Midbrain (tissue), 1 donor: Measurements from ENCODE around the gene XIRP2.

ENCODE experiments used
- DNase-seq: peaks from one replicate; lab custom pipeline; 2025; lab: John Stamatoyannopoulos, UW

Gene XIRP2, protein sequence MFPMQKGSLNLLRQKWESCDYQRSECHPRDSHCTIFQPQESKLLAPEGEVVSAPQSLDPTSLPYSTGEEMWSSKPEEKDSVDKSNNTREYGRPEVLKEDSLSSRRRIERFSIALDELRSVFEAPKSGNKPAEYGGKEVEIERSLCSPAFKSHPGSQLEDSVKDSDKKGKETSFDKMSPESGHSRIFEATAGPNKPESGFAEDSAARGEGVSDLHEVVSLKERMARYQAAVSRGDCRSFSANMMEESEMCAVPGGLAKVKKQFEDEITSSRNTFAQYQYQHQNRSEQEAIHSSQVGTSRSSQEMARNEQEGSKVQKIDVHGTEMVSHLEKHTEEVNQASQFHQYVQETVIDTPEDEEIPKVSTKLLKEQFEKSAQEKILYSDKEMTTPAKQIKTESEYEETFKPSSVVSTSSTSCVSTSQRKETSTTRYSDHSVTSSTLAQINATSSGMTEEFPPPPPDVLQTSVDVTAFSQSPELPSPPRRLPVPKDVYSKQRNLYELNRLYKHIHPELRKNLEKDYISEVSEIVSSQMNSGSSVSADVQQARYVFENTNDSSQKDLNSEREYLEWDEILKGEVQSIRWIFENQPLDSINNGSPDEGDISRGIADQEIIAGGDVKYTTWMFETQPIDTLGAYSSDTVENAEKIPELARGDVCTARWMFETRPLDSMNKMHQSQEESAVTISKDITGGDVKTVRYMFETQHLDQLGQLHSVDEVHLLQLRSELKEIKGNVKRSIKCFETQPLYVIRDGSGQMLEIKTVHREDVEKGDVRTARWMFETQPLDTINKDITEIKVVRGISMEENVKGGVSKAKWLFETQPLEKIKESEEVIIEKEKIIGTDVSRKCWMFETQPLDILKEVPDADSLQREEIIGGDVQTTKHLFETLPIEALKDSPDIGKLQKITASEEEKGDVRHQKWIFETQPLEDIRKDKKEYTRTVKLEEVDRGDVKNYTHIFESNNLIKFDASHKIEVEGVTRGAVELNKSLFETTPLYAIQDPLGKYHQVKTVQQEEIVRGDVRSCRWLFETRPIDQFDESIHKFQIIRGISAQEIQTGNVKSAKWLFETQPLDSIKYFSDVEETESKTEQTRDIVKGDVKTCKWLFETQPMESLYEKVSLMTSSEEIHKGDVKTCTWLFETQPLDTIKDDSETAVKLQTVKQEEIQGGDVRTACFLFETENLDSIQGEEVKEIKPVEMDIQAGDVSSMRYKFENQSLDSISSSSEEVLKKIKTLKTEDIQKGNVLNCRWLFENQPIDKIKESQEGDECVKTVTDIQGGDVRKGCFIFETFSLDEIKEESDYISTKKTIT (N-terminal part only)

GRCh38 chr2:166888180-166888579 lies at the start of gene XIRP2:
Gene XIRP2, plus strand, starts transcription at chr2:166888480. Its CDS starts 15,003 bp downstream, at chr2:166903483.
- no peak for DNase-seq

DNA sequence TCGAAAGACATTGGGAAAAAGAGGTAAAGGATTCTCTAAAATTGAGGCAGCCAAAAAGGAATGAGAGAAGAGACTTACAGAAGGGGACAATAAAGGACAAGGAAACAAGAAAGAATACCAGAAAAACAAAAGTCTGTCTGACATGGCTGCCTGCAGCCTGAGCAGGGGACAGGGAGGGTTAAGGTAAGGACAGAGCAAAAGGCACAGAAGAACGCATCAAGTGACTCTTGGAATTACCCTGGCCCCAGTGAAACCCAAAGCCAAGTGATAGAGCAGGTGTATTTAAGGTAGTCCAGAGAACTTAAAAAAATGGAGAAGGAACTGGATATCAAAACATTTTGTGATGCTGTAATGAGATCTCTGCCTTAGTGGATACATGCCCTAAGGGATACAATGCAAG lies 47.1 kb upstream of the XIRP2 start:
- DNase-seq, result no peak

DNA sequence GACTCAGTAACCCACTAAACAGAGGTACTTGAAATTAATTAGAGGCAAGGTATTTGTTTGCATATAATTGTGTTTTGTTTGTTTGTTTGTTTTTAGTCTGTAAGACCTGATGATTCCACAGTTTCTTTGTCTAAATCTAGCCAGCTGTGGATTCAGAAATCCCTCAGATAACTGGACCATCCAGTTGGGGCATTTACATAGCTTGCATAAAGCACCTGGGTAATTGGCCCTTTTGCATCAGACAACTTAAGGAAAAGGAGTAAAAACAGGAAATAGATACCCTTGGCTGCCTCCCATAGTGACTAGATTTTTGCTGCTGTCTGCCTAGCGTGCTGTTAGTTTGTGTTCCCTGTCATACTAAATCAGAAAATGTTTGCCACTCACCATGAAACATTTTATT lies 46.6 kb upstream of the XIRP2 start:
- no peak for DNase-seq

- DNase-seq, result no peak
Observed at GRCh38 chr2:166844111-166844510, 44.2 kb upstream of the XIRP2 start.

DNA sequence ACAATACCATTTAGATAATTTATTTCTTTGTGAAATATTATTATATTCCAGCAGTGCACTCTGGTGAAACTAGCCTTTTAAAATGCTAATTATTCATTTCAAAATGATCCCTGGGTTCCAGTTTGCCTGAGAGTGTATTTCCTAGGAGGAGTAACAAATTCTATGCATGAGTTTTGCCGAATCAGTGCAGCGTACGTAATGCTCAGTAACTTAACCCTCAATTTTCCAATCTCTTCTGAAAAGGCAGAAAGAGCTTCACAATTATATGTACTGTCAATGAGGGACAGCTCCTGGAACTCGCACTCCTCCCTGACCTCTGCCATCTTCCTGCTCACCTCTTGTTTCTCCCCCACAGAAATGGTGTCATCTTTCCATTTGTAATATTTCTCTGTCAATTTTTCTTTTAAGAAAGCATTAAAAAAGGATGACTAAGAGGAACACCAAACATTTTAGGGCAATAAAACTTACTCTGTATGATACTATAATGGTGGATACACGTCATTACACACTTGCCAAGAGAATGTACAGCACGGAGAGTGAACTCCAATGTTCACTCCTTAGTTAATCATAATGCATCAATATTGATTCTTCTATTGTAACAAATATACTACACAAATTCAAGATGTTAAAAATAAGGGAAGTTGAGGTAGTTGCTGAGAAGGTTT lies 25.7 kb upstream of the XIRP2 start:
- DNase-seq, result no peak

- no peak for DNase-seq
Observed at GRCh38 chr2:166867874-166868514, 20.3 kb upstream of the XIRP2 start.

- DNase-seq, result no peak
Observed at GRCh38 chr2:166870346-166870745, 17.9 kb upstream of the XIRP2 start.

DNA sequence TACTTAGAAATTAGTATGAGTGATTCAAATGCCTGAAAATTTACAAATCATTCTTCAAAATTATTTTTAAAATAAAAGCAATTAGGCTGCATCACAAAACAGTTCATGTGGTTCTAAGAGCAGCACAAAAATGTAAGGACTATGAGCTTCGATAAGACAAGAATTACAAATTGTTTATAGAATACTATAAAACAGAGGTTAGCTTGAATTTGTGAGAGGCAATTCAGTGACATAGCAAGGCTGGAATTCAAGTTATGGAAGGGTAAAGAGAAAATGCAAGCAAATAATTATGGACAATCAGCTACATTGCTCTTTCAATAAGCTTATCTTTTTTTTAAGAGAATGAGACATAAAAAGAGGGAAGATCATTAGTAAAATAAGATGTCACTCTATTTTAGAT lies 7.1 kb upstream of the XIRP2 start:
- no peak for DNase-seq

- no peak for DNase-seq
Observed at GRCh38 chr2:166882851-166883250, 5.4 kb upstream of the XIRP2 start.

DNA sequence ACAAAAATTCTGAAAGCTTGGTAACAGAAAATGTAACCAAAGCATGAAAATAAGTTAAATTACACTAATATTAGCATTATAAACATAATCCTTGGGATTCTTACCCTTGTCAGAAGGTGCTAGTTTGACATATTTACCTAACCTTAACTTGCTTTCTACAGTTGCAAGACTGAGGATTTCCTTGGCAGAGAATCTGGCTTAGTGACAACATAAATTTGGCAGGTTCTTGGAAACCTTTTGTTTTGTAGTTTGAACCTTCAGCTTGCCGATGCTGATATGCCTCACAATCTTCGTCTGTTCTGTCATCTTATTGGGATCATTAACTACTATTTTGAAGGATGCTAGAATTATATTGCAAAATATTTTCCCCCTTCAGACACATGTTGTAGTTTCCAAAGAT lies 3.4 kb downstream of the XIRP2 start:
- peak; percentile 0 for DNase-seq

DNA sequence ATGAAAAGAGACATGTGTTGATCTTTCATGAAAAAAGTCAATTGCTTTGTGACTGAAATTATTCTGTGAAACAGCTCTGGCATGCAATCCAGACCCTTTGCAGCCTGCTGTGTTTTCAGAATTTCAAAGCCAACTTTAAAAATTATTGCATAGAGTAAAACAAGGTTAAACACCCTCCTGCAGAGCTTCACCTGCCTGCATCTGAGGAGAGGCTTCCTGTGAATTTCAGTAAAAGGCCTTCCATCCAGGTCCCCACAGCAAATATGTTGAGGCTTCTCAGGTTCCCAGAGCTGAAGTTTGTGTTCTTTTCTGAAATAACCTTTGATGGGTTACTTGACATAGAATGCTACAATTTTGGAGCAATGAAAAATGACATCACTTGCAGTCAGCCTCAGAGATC lies 4.1 kb downstream of the XIRP2 start:
- DNase-seq, result no peak

DNA sequence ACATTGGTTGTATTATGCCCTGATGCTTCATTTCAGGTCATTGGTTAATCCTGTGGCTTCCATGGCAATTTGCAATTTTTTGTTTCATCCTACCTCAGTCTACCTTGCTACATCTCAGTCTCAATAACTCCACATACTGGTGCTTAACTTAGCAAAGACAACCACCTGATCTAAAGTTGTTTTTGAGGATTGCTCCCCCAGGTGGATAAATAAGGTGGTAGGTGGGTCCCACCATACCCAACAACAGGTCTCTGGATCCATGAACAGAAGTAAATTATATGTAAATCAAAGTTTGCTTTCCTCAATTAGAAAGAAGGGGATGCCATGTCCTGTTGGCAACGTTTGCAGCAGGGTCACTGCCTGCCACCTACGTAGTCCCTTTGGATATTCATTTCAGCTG lies 7.0 kb downstream of the XIRP2 start:
- no peak for DNase-seq

DNA sequence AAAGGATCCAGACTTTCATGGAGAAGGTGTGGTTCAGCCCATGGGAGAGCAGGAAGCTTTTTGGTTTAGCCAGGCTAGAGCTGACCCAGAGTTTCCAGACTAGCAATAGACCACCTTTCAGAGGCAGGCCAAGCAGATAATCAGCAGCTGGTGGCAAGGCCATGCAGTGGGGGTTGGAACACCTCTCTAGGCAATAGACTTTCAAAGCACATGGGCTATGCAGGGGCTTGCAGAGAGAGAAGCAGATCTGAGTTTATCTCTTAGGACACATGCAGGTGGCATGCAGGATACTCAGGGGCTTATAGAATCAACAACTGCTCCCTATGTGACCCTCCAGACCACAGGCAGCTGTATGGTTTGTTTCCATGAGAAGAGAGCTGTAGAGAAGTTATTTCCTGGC lies 9.4 kb downstream of the XIRP2 start:
- DNase-seq, result no peak

GRCh38 chr2:166899676-166900075 lies 11.4 kb downstream of the XIRP2 start:
- DNase-seq, result no peak

- DNase-seq, result no peak
Observed at GRCh38 chr2:166900700-166901099, 12.4 kb downstream of the XIRP2 start.

DNA sequence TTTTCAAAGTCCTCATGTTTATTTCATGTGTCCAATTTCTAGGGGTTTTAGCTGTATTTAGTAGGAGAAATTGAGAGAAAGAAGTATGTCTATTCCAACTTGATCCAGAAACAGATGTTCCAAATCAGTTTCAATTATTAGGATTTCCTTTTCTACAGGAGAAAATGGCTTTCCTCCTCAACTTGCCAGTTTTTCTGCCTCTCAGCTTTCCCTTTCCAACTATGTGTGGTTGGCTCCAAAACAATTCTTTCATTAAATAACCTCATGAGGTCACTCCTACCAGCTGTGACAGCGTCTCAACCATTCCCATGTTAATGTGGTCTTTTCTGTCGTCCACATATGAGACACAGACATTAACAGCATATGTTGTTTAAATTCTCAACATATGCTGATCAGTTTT lies 13.1 kb downstream of the XIRP2 start:
- no peak for DNase-seq

GRCh38 chr2:166916987-166917386 lies 28.7 kb downstream of the XIRP2 start:
- no peak for DNase-seq

DNA sequence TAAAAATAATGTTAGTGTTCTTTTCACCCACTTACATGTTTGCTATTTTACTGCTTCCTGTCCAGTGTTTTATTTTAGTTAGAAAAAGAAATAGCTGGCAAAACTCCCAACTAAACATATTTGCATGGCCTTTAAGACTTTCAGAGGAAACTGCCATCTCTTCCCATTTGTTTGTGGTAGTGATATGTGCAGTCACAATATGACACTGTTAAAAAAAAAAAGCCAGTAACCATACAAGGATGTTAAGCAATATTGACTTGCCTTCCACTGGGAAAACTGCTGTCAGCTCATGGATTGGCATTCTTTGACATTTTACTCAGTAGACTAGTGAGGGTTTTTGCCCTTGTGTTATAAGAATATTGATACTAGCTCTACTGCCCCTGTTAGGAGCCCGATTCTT lies 29.1 kb downstream of the XIRP2 start:
- no peak for DNase-seq

DNA sequence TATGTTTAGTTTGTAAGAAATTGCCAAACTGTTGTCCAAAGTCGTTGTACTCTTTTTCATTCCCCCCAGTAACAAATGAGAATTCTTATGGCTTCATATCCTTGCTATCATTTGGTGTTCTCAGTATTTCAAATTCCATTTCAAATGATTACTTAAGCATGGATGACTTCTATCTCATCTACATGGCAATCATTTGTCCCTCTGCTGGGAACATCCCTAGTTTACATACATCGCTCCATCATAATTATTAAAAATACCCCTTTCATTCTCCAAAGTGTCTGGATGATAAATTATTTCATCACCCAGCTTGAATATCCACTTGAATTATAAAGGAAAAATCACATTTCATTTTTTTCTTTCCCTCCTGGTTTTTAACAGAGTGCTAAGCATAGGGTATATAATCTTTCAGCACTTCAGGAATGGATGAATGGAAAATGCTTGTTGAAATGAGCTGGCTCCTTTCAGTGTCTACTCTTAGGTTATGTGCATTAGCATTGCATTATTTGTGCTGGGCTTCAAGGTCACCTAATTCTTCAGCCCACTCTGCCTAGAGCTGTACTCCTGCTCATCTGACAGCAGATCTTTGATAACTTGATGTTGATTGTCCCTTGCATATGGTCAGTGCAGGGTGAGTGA lies 33.1 kb downstream of the XIRP2 start:
- DNase-seq, result no peak

DNA sequence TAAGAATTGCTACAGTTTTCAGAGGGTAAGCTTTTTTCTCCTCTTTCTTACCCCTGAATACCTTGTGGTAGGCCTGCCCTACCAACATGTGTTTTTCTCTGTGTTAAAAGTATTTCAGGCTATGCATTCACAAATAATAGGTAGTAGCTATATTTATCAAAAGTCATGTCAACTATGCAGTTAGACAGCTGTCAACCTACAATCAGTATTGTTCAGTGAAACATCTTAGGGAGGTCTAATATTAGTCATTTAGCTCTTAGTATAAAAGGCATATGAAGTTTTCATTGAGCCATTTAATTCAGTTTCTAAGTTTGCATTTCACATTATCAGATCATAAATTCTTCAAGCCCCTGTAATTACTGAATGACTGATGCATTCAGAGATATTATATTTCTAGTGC lies 36.7 kb downstream of the XIRP2 start:
- no peak for DNase-seq

- no peak for DNase-seq
Observed at GRCh38 chr2:166926657-166927056, 38.4 kb downstream of the XIRP2 start.
